Thymus (tissue), 11 donors: ENCODE data around the gene PFN3. TPM values are rescaled to one million over a fixed set of nuclear protein-coding genes. Genes with fewer than 3 reads are reported as not detected.

Experiments
- DNase-seq, 9 donors: peaks; one replicate each; pipeline ENCODE4 v3.0.0-alpha.2; 2013; ENCODE audit warnings: low spot score in 9 of 9, low read depth in 6 of 9, missing footprints in 1 of 9
- H3K27ac ChIP-seq, 2 donors: one replicate each; pipeline ENCODE4 v1.5.1; 2013; ENCODE audit warnings: control low read depth in 1 of 2, low read depth in 1 of 2, low read length in 1 of 2, mild to moderate bottlenecking in 1 of 2, moderate library complexity in 1 of 2
- H3K27me3 ChIP-seq, 2 donors: one replicate each; pipeline ENCODE4 v1.5.1; 2013; ENCODE audit warnings: low read length in 1 of 2; ENCODE audit not compliant: control insufficient read depth in 2 of 2, insufficient read depth in 1 of 2
- H3K36me3 ChIP-seq, 2 donors: one replicate each; pipeline ENCODE4 v1.5.1; 2013; ENCODE audit warnings: low read length in 1 of 2, mild to moderate bottlenecking in 1 of 2, moderate library complexity in 1 of 2; ENCODE audit not compliant: control insufficient read depth in 2 of 2, insufficient read depth in 2 of 2
- H3K4me1 ChIP-seq, 2 donors: one replicate each; pipeline ENCODE4 v1.5.1; 2013; ENCODE audit warnings: low read length in 2 of 2; ENCODE audit not compliant: control insufficient read depth in 2 of 2, insufficient read depth in 2 of 2
- H3K4me3 ChIP-seq, 2 donors: one replicate each; pipeline ENCODE4 v1.5.1; 2013; ENCODE audit warnings: low read length in 2 of 2, control low read depth in 1 of 2, mild to moderate bottlenecking in 1 of 2
- H3K9me3 ChIP-seq, 2 donors: one replicate each; pipeline ENCODE4 v1.5.1; 2013; ENCODE audit warnings: low read length in 1 of 2, mild to moderate bottlenecking in 1 of 2; ENCODE audit not compliant: control insufficient read depth in 2 of 2, insufficient read depth in 1 of 2
- WGBS: extraction: QIAGEN DNeasy Blood & Tissue Kit; methylation state at CpG from one replicate; pipeline ENCODE4 v1.1.7; 2013; 5-methylcytosine and 5-hydroxymethylcytosine counted together
- polyA plus RNA-seq: library from polyadenylated mRNA; stranded (reverse); fragments of 200-250 nt; gene quantifications from one replicate; pipeline ENCODE4 v1.2.3, GENCODE V29; 2013
- total RNA-seq: library from RNA; stranded (reverse); fragments of 120-200 nt; gene quantifications from one replicate; pipeline ENCODE4 v1.2.4, GENCODE V29; 2013
- donor health status: healthy.

PFN3 gene
- total and polyA plus RNA-seq, 2 donors, result not detected

DNA sequence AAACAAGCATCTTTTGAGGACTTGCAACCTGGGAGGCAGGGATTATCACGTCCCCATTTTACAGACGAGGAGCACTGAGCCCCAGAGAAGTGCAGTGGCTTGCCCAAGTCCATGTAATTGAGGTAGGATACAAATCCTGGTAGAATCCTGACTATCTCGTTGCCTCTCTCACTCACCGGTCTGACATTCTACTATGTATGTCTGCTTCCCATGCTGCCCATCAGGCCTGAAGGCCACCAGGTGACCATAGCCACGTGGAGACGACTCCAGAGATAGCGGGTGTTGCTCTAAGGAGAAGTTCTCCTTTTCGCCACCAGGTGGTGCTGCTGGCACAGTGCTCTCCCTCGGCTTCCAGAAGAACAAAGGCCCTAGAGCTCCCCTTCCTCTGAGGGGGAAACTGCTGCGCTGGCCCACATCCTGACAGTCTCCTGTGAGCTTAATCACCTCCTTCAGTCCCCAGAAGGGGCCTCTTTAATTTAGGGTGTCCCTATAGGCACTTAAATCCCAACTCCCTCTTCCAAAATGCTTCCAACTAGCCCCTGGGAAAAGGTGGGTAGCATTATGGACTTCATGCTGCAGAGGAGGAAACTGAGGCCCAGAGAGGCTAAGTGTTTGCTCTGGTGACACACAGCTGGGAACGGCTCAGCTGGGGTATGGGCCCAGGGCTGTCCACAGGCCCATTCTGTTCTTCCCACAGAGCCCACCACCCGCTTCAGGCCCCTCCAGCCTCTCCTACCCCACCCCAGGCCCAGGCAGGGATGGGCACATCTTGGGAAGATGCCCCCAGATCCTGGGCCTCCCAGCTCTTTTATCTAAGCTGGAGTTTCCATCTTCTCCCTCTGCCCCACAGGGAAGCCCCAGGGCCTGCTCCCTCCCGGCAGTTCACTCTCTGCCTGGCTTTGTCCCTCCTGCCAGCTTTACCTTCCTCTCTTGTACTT, 9.8 kb downstream of the PFN3 start:
- Histone ChIP-seq H3K9me3 (no peaks in the 10 kb centered on the region), H3K36me3 (no peaks in the 10 kb centered on the region), H3K4me1 (peaks cover 0 to 36% of the 10 kb centered on the region in 2 donors), H3K27ac (peak overlapping the region in 1 of 2 donors; percentile 33), H3K27me3 (peaks cover 3 to 15% of the 10 kb centered on the region in 2 donors), H3K4me3 (no peak overlapping the region)
- WGBS, result 31% methylated on average over 13 of the region's 13 CpGs
- DNase-seq, result peak; percentile 71 to 96 (median 89)

DNA sequence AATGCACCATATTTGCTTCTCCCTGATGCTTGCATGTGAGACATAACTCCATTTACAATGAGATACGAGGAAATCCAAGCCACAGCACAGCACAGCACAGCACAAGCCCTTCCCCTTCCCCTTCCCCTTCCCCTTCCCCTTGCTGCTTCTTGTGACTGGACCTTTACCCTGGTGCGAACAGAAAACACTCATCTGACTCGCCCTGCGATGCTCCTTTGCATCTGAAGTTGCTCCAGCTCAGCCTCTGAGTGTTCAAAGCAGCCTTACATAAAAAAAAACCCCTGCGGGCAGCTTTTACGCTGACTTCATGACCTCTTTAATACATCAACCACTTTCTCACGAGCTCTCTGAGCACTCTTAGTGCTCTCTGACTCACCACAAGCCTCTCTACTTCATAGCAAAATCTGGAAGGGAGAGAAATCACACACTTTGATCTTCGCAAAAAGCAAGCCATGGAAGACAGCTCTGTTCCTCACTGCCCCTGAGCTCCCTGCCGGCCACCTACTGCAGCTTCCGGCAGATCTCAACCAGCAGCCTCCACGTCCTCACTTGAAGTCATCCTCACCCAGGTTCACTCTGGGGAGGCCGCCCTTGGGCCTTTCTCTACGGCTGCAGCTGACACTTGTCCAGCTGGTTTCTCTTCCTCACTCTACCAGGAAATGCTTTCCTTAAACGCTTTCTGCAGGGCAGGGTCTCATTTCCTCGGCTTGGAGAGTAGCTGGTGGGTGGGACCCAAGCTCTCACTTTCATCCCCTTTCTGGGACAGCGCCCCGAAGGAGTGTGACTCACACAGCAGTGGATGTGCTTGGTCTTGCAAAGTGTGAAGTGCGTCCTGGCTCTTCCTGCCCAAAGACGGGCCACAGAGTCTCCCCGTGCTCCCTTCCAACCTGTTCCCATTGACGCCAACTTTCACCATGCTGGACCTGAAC, 11.0 kb downstream of the PFN3 start:
- peak overlapping the region; percentile 10 to 42 for H3K27ac ChIP-seq
- 82% methylated on average over 21 of the region's 21 CpGs for WGBS
- H3K27me3 ChIP-seq, result peaks cover 3 to 13% of the 10 kb centered on the region in 2 donors
- H3K4me3 ChIP-seq, result no peak overlapping the region
- H3K9me3 ChIP-seq, result no peaks in the 10 kb centered on the region
- peak in 1 of 9 donors; percentile 56 for DNase-seq
- no peaks in the 10 kb centered on the region for H3K36me3 ChIP-seq
- peaks cover 0 to 36% of the 10 kb centered on the region in 2 donors for H3K4me1 ChIP-seq

DNA sequence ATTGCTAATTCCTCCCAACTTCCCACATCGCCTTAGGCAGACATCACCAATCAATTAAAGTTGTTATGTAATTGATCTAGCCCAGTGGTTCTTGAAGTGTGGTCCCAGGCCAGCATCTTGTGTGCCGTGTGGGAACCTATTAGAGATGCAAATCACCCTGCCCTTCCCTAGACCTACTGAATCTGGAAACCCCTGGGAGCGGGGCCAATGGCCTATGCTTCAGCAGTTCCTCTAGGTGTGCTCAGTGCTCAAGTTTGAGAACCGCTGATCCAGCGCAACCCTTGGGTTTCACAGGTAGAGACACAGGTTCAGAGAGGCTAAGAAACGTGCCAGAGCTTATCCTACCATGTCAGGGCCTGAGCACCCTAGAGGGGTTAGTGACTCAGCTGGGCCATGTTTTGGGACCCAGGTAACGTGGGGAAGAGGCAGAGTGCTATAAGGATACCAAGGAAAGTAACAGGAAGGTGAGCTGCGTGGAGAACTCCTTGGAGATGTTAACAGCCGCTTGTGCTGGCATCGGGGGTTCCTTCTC, 11.9 kb downstream of the PFN3 start:
- Histone ChIP-seq H3K27ac (no peak overlapping the region), H3K4me3 (no peak overlapping the region)

DNA sequence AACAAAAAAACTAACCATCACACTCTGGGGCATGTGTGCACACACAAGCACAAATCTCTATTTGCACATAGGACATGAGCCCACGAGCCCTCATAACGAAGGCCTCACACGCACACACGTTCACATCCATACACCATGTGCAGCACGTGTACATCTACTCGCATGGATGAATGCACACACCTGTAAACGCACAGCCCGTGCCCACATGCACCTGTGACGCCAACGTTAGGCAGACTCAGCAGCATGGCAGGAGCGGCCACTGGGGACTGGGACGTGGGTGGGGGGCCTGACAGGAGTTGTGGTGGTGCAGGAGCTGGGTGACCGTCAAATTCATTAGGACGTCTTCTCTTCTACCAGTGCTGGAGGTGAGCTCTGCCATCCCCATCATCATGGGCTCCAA, 13.1 kb downstream of the PFN3 start:
- H3K27ac ChIP-seq, result no peak overlapping the region
- peaks cover 3 to 11% of the 10 kb centered on the region in 2 donors for H3K27me3 ChIP-seq
- 95% methylated on average over 14 of the region's 14 CpGs for WGBS
- no peak overlapping the region for H3K4me3 ChIP-seq
- H3K9me3 ChIP-seq, result peaks cover 0 to 5% of the 10 kb centered on the region in 2 donors
- no peak for DNase-seq
- peaks cover 2 to 38% of the 10 kb centered on the region in 2 donors for H3K4me1 ChIP-seq
- H3K36me3 ChIP-seq, result no peaks in the 10 kb centered on the region

More for the DNA sequence above, 11.9 kb downstream of the PFN3 start:
- H3K4me1 ChIP-seq, result peaks cover 0 to 36% of the 10 kb centered on the region in 2 donors
- DNase-seq, result no peak
- H3K27me3 ChIP-seq, result peaks cover 3 to 13% of the 10 kb centered on the region in 2 donors
- no peaks in the 10 kb centered on the region for H3K36me3 ChIP-seq
- WGBS, result 95% methylated on average over 10 of the region's 10 CpGs
- H3K9me3 ChIP-seq, result no peaks in the 10 kb centered on the region

DNA sequence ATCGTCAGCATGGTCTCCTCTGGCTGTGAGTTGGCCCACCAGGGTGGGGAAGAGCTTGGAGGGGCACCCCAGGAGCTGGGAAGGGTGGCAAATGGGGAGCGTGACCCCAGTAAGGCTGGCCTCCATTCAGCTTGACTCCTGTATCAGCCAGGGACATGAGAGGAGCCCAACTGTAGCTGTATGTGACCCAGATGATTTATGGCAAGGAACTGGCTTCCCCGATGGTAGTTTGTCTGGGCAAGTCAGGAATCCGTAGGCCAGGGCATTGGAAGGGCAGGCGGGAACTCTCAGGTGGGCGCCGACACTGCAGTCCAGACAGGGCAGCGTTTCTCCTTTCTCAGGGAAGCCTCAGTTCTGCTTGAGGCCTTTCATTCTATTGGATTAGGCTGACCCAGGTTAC, 13.9 kb downstream of the PFN3 start:
- 92% methylated on average over 8 of the region's 8 CpGs for WGBS
- H3K4me1 ChIP-seq, result peaks cover 2 to 40% of the 10 kb centered on the region in 2 donors
- no peak overlapping the region for H3K27ac ChIP-seq
- H3K9me3 ChIP-seq, result peaks cover 0 to 6% of the 10 kb centered on the region in 2 donors
- H3K27me3 ChIP-seq, result peaks cover 3 to 11% of the 10 kb centered on the region in 2 donors
- no peaks in the 10 kb centered on the region for H3K36me3 ChIP-seq
- H3K4me3 ChIP-seq, result no peak overlapping the region
- no peak for DNase-seq

DNA sequence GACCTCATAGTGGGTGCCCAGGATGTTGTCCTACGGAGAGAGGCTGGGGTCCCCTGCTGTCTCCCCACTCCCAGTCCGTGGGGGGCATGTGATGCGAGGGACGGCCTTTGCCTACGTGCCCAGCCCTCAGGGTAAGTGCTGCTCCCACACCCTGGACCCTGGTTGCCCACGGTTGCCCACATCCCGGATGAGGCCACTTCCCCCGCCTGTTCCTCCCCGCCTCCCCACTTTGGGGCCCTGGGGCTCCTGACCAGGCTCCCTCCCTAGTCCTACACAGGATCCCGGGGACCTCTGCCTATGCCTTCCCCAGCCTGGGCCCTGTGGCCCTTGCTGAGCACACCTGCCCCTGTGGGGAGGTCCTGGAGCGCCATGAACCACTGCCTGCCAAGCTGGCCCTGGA, 14.7 kb downstream of the PFN3 start:
- no peak overlapping the region for H3K27ac ChIP-seq

DNA sequence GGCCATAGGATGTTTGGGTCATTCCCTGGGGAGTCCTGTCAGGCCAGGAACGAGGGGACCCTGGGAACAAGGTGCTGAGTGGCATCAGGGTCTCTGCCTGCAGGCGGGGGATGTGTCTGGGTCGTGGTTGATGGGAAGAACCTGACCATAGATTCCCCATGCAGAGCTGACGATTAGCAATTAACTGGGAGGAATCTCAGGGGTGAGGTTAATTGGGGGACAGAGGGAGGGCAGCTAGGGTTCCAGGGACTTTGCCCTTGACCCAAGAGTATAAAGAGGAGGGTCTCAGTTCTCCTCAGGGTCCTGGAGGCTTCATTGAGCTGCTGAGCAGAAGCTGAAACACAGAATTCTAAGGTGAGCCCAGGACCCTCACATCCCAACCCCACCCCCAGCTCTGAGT, 16.3 kb downstream of the PFN3 start, which contains the start of gene SLC34A1:
Gene SLC34A1 (plus strand): TSS at position 301 of the 400 bp plus-strand sequence. CDS start 1,308 bp downstream, outside the sequence.
- H3K4me1 ChIP-seq, result peaks cover 2 to 21% of the 10 kb centered on the region in 2 donors
- no peak within 1 kb of the TSS for H3K4me3 ChIP-seq
- no peaks in the 10 kb centered on the region for H3K36me3 ChIP-seq
- 93% methylated on average over 4 of the region's 4 CpGs for WGBS
- no peak for DNase-seq
- H3K27me3 ChIP-seq, result peaks cover 0 to 5% of the 10 kb centered on the region in 2 donors
- H3K9me3 ChIP-seq, result peaks cover 0 to 6% of the 10 kb centered on the region in 2 donors
- H3K27ac ChIP-seq, result no peak within 1 kb of the TSS

More for the DNA sequence above, 14.7 kb downstream of the PFN3 start:
- H3K9me3 ChIP-seq, result peaks cover 0 to 6% of the 10 kb centered on the region in 2 donors
- no peaks in the 10 kb centered on the region for H3K36me3 ChIP-seq
- WGBS, result 69% methylated on average over 11 of the region's 11 CpGs
- no peak overlapping the region for H3K4me3 ChIP-seq
- peaks cover 3 to 11% of the 10 kb centered on the region in 2 donors for H3K27me3 ChIP-seq
- peaks cover 2 to 37% of the 10 kb centered on the region in 2 donors for H3K4me1 ChIP-seq
- no peak for DNase-seq

DNA sequence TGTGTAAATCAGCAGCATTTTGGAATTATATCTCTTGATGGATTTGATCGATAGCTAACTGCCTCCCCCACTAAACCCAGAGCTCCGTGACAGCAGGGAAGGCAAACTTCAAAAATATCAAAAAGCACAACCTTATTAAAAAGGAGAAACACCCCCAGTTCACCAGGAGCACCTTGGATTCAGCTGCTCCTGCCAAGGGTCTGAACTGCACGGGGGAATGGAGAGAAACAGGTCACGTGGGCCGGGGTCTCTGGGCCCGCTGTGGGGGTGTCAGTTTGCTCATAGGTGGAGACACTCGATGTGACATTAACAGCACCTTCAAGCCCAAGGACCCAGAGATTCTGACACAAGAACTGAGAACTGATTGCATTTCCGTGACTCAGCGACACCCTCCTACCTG, 17.3 kb downstream of the PFN3 start:
- no peaks in the 10 kb centered on the region for H3K36me3 ChIP-seq
- H3K27me3 ChIP-seq, result peaks cover 0 to 5% of the 10 kb centered on the region in 2 donors
- 97% methylated on average over 9 of the region's 9 CpGs for WGBS
- H3K9me3 ChIP-seq, result peaks cover 0 to 6% of the 10 kb centered on the region in 2 donors
- no peak overlapping the region for H3K27ac ChIP-seq
- H3K4me1 ChIP-seq, result peaks cover 2 to 13% of the 10 kb centered on the region in 2 donors
- no peak overlapping the region for H3K4me3 ChIP-seq
- no peak for DNase-seq
